ENCODE results near the gene FKBP8. TPM values are rescaled to one million over a fixed set of nuclear protein-coding genes. Genes with fewer than 3 reads are reported as not detected.

The FKBP8 gene
- total RNA-seq, 1 donor from 2014 or later, result 220 TPM

GRCh38 chr19:18577365-18577914 lies 34.1 kb upstream of the FKBP8 start:
- peaks cover 9% of the 10 kb centered on the region for H3K36me3 Mint-ChIP-seq (ENCODE audit: insufficient read depth)
- TF ChIP-seq, protein P1, sequence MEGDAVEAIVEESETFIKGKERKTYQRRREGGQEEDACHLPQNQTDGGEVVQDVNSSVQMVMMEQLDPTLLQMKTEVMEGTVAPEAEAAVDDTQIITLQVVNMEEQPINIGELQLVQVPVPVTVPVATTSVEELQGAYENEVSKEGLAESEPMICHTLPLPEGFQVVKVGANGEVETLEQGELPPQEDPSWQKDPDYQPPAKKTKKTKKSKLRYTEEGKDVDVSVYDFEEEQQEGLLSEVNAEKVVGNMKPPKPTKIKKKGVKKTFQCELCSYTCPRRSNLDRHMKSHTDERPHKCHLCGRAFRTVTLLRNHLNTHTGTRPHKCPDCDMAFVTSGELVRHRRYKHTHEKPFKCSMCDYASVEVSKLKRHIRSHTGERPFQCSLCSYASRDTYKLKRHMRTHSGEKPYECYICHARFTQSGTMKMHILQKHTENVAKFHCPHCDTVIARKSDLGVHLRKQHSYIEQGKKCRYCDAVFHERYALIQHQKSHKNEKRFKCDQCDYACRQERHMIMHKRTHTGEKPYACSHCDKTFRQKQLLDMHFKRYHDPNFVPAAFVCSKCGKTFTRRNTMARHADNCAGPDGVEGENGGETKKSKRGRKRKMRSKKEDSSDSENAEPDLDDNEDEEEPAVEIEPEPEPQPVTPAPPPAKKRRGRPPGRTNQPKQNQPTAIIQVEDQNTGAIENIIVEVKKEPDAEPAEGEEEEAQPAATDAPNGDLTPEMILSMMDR (IDR thresholded peaks at IDR 0.05; ENCODE audit: unreplicated experiment), result no peak
- peaks cover 8% of the 10 kb centered on the region for H3K4me1 Mint-ChIP-seq (ENCODE audit: low read depth)
- peak overlapping the region; percentile 59 for H3K27ac Mint-ChIP-seq
- no peak overlapping the region for H3K4me3 Mint-ChIP-seq (ENCODE audit: low read depth)
- DNase-seq (ENCODE audit: low spot score, unreplicated experiment), result no peak
- H3K27me3 Mint-ChIP-seq, result no peaks in the 10 kb centered on the region
- no peaks in the 10 kb centered on the region for H3K9me3 Mint-ChIP-seq (ENCODE audit: low read depth)

DNA sequence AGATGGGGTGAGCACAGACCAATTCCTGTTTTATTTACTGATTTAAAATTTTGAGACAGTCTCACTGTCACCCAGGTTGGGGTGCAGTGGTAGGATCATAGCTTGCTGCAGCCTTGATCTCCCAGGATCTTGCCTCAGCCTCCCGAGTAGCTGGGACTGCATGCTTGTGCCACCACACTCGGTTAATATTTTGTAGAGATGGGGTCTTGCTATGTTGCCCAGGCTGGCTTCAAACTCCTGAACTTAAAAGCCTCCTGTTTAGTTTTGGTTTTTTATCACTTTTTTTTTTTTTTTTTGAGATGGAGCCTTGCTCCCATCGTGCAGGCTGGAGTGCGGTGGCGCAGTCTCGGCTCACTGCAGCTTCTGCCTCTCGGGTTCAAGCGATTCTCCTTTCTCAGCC lies 33.0 kb upstream of the FKBP8 start:
- H3K27ac Mint-ChIP-seq, result no peak overlapping the region
- H3K4me3 Mint-ChIP-seq (ENCODE audit: low read depth), result no peak overlapping the region
- no peak for DNase-seq (ENCODE audit: low spot score, unreplicated experiment)
- no peaks in the 10 kb centered on the region for H3K27me3 Mint-ChIP-seq
- TF ChIP-seq, protein P1 (IDR thresholded peaks at IDR 0.05; ENCODE audit: unreplicated experiment), result no peak
- peaks cover 12% of the 10 kb centered on the region for H3K4me1 Mint-ChIP-seq (ENCODE audit: low read depth)
- peaks cover 10% of the 10 kb centered on the region for H3K36me3 Mint-ChIP-seq (ENCODE audit: insufficient read depth)
- no peaks in the 10 kb centered on the region for H3K9me3 Mint-ChIP-seq (ENCODE audit: low read depth)

- Mint-ChIP-seq H3K27me3 (no peaks in the 10 kb centered on the region), H3K4me1 (ENCODE audit: low read depth) (peaks cover 15% of the 10 kb centered on the region), H3K36me3 (ENCODE audit: insufficient read depth) (peaks cover 10% of the 10 kb centered on the region), H3K4me3 (ENCODE audit: low read depth) (no peak overlapping the region), H3K27ac (no peak overlapping the region), H3K9me3 (ENCODE audit: low read depth) (no peaks in the 10 kb centered on the region)
- no peak for DNase-seq (ENCODE audit: low spot score, unreplicated experiment)
- TF ChIP-seq, protein P1 (IDR thresholded peaks at IDR 0.05; ENCODE audit: unreplicated experiment), result no peak
Measured at GRCh38 chr19:18574691-18575291, 31.4 kb upstream of the FKBP8 start.

- no peaks in the 10 kb centered on the region for H3K9me3 Mint-ChIP-seq (ENCODE audit: low read depth)
- H3K27me3 Mint-ChIP-seq, result no peaks in the 10 kb centered on the region
Measured at GRCh38 chr19:18571564-18572344, 28.4 kb upstream of the FKBP8 start, which contains the start of gene UBA52. Gene UBA52 (plus strand): TSS chr19:18571857. CDS start chr19:18573301, 1,444 bp downstream.

DNA sequence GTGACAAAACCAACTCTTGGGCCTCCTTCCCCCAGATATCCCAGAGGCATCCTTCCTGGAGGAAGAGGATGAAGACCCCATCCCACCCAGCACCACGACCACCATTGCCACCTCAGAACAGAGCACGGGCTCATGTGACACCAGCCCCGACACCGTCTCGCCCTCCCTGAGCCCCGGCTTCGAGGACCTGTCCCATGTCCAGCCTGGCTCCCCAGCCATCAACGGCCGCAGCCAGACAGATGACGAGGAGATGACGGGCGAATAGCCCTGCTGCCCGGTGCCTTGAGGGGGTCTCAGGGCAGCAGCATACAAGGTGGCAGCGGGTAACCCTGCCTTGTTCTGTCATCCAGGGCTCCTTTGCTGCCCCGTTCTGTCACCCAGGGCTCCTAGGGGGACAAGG lies 25.0 kb upstream of the FKBP8 start:
- H3K4me1 Mint-ChIP-seq (ENCODE audit: low read depth), result peaks cover 14% of the 10 kb centered on the region
- H3K36me3 Mint-ChIP-seq (ENCODE audit: insufficient read depth), result peaks cover 13% of the 10 kb centered on the region

More at GRCh38 chr19:18571564-18572344, 28.4 kb upstream of the FKBP8 start, which contains the start of gene UBA52:
- peak within 1 kb of the TSS; percentile 88 for H3K4me3 Mint-ChIP-seq (ENCODE audit: low read depth)
- peak; percentile 97 for DNase-seq (ENCODE audit: low spot score, unreplicated experiment)
- H3K4me1 Mint-ChIP-seq (ENCODE audit: low read depth), result peaks cover 15% of the 10 kb centered on the region
- H3K27ac Mint-ChIP-seq, result peak within 1 kb of the TSS; percentile 97
- H3K36me3 Mint-ChIP-seq (ENCODE audit: insufficient read depth), result peaks cover 14% of the 10 kb centered on the region
- TF ChIP-seq, protein P1 (IDR thresholded peaks at IDR 0.05; ENCODE audit: unreplicated experiment), result no peak

More for the DNA sequence above, 25.0 kb upstream of the FKBP8 start:
- DNase-seq (ENCODE audit: low spot score, unreplicated experiment), result no peak
- no peak overlapping the region for H3K4me3 Mint-ChIP-seq (ENCODE audit: low read depth)
- TF ChIP-seq, protein P1 (IDR thresholded peaks at IDR 0.05; ENCODE audit: unreplicated experiment), result no peak
- no peaks in the 10 kb centered on the region for H3K27me3 Mint-ChIP-seq
- H3K9me3 Mint-ChIP-seq (ENCODE audit: low read depth), result no peaks in the 10 kb centered on the region
- H3K27ac Mint-ChIP-seq, result peak overlapping the region; percentile 45

Measured in progenitor cell of endocrine pancreas (in vitro differentiated cells).